Endometrial microvascular endothelial cells (primary cell): ENCODE results near the gene CDKN2AIP. TPM values are rescaled to one million over a fixed set of nuclear protein-coding genes. Genes with fewer than 3 reads are reported as not detected.
"Not testable (repeated sequence)": the region's sequence is repeated elsewhere in the genome, so short reads cannot be mapped to it uniquely, and the experiment has no call there.

Experiments used
- in situ Hi-C: cut with HindIII; loops from 2 replicates; pipeline ENCODE4 v1.10.0; 2017; ENCODE audit warnings: low sequenced_read_pairs, low pct_unique_long_range_greater_than_20kb; ENCODE audit errors: inconsistent ontology term
- total RNA-seq: library from RNA; depleted of rRNA; stranded (reverse); fragments of >200 nt; gene quantifications from one replicate; pipeline ENCODE4 v1.2.3, GENCODE V29; 2015; ENCODE audit errors: inconsistent ontology term

The CDKN2AIP gene
- total RNA-seq, 1 donor from 2014 or later: 25.3 TPM

GRCh38 chr4:183411291-183411861 lies 33.1 kb upstream of the CDKN2AIP start:
- in situ Hi-C loops: no loop called here

DNA sequence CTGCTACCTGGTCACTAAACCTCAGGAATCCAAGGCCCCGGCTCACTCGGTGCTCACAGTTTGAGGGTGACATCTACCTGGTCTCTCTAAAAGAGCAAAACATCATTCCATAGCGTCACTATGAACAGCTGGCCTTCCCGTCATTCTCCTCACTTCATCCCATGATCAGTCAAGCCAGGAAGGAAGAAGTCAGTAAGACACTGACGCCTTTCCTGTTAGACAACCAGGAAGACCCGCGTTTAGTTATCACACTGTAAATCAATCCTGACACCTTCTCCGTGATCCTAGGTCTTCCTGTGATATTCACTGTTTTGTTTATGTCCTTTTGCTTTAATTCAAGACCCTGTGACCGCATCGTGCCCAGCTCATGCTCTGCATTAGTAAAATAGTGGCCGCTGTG lies 31.6 kb upstream of the CDKN2AIP start:
- in situ Hi-C loops: no loop called here

DNA sequence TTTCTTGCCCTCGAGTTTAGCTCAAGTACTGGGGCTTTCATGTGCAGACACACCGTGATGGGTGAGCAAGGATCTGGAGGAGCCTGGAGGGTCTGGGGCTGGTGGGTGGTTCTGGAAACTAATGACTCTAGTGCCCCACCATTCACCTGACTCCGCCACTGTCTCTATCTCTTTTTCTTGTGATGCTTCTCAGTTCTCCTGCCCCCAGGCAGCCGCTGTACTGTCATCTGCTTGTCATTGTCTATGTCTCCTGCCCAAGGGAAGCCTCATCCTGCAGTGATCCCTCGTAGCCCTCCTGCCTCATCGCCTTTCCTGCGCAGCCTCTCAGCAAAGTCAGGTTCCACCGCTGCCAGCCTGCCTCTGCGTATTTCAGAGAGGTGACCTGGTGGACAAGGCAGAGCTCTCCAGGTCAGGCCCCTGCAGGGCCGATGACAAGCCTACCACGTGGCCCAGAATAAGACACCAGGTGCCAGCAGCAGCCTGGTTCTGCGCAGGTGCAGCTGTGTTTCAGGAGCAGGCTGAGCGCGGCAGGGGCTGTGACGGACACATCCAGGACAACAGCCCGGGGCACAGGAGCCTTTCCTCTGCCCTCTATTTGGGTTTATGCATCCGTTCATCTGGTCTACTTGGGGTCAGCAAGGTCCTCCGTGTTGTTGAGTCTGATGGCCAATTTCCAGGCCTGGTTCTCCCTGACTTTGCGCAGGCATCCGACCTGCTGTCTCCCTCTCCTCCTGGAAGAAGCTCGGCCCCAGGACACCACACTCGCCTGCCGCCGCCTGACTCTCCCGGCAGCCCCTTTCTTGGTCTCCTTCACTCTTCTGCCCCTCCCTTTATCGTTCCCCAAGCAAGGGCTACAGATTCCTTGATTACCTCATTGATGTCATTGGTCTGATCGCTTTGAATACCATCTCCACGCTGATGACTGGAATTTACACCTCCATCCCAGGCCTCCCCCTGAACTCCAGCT lies 30.9 kb upstream of the CDKN2AIP start:
- in situ Hi-C loops: no loop called here

DNA sequence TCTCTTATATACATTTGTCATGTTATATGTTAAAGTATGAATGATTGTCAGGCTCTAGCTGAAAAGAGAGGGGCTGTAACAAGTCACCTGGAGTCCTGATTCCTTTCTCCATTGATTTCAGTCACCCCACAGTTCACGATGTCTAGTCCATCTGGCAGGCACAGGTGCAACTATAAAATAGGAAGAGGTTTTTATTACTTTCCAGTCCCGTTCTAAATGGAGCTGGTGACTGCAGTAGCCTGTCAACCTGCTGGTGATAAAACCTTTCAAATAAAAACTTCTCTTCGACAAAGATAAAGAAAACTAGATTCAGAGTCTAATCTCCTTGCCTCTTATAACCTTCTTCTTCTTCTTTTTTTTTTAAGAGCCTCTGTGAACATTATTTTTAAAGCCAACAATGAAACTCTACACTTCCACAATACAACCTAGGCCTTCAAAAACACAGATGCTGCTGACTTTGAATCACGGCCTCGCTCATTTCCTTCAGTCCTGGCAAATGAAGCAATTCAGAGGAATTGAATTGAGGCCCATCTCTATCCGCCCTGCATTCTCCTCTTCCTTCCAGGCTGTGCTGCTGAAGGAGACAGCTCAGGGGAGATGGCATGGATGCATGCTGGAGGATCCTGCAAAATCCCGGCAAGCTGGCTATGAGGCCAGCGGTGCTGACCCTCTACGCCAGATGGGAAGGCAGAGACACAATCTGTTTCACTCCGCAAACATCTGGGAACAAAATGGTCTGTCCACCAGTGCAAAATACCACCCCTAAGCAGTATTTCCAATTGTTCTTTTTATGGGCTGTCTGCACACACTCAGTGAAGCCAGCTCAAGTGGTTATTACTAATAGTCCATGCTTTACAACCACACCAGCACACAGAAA lies 27.3 kb upstream of the CDKN2AIP start:
- in situ Hi-C loops: no loop called here

DNA sequence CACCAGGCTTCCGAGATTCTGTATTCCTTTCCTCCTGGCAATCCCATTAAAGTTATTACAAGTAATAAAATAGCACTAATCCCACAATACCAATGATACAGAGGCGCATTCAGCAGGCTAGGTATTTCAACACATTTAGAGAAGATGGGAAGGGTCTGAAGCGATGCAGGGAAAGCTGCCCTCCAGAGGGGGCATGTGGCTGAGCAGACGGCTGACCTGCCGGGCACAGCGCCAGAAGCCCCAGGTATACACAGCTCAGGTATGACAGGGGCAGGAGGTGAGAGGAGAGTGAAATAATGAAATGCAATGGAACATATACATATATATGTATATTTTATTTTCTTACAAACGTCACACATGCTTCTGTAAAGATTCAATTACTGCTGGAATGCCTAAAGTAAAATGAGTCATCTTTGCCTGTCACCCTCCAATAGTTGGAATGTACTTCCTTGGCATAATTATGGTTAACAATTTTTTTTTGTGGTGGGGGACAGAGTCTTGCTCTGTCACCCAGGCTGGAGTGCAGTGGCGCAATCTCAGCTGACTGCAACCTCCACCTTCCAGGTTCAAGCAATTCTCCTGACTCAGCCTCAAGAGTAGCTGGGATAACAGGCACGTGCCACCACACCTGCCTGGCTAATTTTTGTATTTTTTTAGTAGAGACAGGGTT lies 21.3 kb upstream of the CDKN2AIP start:
- in situ Hi-C loops: no loop called here

GRCh38 chr4:183424109-183424744 lies 20.2 kb upstream of the CDKN2AIP start:
- in situ Hi-C loops: no loop called here

DNA sequence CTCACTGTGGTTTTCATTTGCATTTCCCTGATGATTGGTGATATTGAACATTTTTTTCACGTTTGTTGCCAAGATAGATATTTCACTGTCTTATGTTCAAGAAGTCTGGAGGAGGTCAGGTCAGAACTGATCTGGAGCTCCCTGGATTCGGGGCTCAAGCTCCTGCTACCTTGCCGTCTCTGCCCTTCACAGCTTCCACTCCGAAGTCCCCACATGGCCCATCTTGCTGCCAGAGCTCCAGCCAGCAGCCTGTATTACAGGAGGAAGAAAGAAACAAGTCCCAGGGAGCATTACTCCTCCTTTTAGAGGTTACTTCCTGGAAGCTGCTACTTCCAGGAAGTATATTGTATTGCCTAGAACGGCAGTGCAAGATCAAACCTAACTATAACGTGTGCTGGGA lies 17.9 kb upstream of the CDKN2AIP start:
- in situ Hi-C loops: no loop called here

DNA sequence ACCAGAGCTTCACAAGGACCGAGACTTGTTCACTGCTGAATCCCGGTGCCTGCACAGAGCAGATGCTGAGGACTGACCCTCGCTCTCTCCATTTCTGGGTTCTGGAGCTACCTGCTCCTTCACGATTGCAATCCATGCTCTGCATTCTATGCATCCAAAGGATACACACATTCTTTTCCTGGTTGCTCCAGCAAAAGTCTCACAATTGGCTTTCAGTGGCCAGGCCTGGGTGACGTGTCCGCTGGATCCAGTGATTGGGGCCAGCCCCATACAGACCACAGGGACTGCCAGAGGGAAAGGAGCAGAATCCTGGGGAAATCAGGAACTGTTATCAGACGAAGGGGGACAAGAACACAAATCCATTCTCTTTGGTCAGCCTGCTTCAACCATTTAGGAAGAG lies 14.9 kb upstream of the CDKN2AIP start:
- in situ Hi-C loops: no loop called here

GRCh38 chr4:183430317-183430993 lies 14.0 kb upstream of the CDKN2AIP start:
- in situ Hi-C loops: no loop called here

DNA sequence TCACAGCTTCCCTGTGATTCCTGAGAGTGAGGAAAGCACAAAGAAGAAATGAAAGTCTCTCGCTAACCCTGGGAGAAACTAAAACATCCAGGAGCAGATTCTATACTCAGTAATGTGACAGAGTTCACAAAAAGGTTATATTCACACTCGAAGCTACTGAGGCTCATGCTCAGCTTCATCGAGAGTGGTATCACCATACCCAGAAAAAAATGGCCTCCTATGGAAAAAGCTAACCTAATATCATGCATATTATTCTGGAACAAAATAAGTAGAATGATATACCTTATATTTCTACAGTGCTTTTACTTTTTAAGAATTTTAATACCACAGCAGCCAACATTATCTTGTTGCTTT lies 13.5 kb upstream of the CDKN2AIP start:
- in situ Hi-C loops: no loop called here

DNA sequence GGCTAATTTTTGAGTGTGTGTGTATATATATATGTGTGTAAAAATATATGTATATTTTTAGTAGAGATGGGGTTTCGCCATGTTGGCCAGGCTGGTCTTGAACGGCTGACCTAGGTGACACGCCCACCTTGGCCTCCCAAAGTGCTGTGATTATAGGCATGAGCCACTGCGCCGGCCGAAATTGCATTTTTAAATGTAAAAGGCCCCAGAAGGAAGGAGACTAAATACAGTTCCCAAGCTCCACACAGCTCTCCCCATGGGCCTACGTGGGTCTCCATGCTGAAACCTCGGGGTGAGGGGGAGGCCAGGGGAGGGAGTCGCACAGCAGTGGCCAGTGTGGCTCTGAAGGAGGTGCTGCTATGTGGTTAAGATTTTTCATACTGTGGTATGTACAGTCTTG lies 12.8 kb upstream of the CDKN2AIP start:
- in situ Hi-C loops: no loop called here

DNA sequence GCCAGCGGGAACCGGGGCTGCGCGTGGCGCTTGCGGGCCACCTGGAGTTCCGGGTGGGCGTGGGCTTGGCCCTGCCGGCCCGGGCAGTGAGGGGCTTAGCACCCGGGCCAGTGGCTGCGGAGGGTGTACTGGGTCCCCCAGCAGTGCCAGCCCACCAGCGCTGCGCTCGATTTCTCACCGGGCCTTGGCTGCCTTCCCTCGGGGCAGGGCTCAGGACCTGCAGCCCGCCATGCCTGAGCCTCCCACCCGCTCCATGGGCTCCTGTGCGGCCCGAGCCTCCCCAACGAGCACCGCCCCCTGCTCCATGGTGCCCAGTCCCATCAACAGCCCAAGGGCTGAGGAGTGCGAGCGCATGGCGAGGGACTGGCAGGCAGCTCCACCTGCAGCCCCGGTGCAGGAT lies 11.3 kb upstream of the CDKN2AIP start:
- in situ Hi-C loops: not testable (repeated sequence)

DNA sequence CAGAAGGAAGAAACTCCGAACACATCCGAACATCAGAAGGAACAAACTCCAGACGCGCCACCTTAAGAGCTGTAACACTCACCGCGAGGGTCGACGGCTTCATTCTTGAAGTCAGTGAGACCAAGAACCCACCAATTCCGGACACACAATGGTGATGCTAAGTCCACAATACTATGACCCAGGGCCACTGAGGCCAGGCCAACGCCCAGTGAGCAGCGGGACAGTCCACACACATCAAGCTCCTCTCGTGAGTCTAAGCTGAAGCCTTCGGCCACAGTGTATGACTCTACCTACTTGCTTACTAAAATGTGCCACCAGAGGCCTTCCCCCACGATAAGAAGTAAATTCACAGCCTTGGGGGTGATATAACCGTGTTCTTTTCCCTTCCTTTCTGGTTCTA lies 10.2 kb upstream of the CDKN2AIP start:
- in situ Hi-C loops: no loop called here

GRCh38 chr4:183434666-183435190 lies 9.7 kb upstream of the CDKN2AIP start:
- in situ Hi-C loops: no loop called here

GRCh38 chr4:183435803-183436202 lies 8.6 kb upstream of the CDKN2AIP start:
- in situ Hi-C loops: no loop called here

DNA sequence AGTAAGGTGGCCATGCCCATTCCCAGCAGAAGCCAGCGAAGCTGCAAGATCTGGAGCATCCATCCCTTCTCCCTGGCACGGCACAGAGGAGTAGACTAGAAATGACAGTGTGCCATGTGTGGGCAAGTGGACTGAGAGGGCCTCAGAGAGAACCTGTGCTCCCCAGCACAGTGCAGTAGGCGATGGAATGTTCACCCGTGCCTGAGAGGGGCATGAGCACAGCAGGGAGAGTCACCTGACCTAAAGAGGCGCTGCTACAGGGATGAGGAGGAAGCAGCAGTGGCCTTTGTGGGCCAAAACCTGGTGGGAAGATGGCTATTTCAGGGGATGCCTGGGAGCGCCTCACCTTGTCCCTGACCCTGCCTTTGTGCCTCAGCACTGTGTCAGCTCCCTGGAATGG lies 8.0 kb upstream of the CDKN2AIP start:
- in situ Hi-C loops: no loop called here

- in situ Hi-C loops: no loop called here
Observed at GRCh38 chr4:183437452-183437851, 7.0 kb upstream of the CDKN2AIP start.
